A549 (cell line): ENCODE results near the gene ST14.

ENCODE experiments used
- BHLHE40 ChIP-seq: IDR thresholded peaks from 2 replicates; pipeline ENCODE4 v1.6.1; 2012; ENCODE audit warnings: low read depth, low read length, inconsistent platforms
- CBX2 ChIP-seq: fragments of 200-600 bp; sonication (generic); IDR thresholded peaks from 2 replicates; pipeline ENCODE4 v1.6.1; 2016; ENCODE audit warnings: low read depth, mild to moderate bottlenecking, borderline replicate concordance
- CBX8 ChIP-seq: fragments of 200-600 bp; sonication (generic); IDR thresholded peaks from 2 replicates; pipeline ENCODE4 v1.6.1; 2016
- CEBPB ChIP-seq, 2 experiments: fragments of >200 bp in 1 of 2; sonication (Bioruptor Twin) in 1 of 2; formaldehyde crosslinking in 1 of 2; IDR thresholded peaks; 2 replicates each; pipeline ENCODE4 v1.6.1; 2012 to 2016
- SREBF2 ChIP-seq: fragments of 450-650 bp; IDR thresholded peaks from 2 replicates; pipeline ENCODE4 v1.6.1; 2014; ENCODE audit warnings: mild to moderate bottlenecking, moderate library complexity
- TF ChIP-seq, protein P1 (sequence below): IDR thresholded peaks from 2 replicates; pipeline ENCODE4 v1.6.1; 2012

DNA sequence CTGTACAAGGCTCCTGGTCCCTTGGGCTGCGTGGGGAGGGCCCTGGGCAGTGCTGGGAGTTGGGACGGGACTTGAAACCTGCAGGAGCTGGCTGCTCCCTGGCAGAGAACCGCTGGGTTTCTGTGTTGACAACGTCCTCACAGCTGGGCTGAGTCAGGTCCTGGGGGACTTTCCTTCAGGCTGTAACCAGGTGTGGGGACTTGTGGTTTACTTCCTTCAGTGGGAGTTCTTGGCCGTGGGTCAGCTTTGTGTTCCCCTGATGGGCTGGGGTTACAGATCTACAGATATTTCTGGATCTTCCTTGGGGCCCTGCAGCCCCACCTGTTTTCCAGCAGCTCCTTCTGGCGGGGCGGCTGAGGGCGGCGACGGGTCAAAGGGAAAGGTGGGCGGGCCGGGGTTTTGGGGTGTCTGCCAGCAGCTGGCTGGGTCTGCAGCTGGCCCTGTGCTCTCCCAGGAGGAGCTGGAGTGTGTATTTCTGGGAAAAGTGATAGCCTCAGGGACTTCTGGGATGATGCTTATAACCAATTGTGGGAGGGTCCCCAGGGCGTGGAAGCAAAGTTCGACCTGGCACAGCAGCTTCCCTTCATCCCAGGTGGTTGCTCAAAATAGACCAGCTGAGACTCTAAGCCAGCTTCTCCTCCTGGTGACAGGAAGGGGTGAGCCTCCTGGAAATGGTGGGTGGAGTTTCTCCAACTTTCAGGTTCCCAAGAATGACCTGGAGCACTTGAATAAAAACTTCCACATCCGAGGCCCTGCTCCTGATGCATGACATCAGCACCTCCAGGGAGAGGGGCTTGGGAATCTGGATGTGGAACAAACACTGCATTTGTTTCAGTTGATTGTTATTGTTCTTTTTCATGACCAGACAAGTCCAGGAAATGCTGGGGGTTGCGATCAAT lies 19.1 kb downstream of the ST14 start:
- no peak for TF ChIP-seq BHLHE40
- no peak for TF ChIP-seq CBX8
- TF ChIP-seq CEBPB (IDR thresholded peaks at IDR 0.05) = no peak
- TF ChIP-seq, protein P1, sequence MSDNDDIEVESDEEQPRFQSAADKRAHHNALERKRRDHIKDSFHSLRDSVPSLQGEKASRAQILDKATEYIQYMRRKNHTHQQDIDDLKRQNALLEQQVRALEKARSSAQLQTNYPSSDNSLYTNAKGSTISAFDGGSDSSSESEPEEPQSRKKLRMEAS = no peak
- no peak for TF ChIP-seq CBX2
- no peak for TF ChIP-seq SREBF2
